ENCODE data around the gene NPTXR. TPM values are rescaled to one million over a fixed set of nuclear protein-coding genes. Genes with fewer than 3 reads are reported as not detected.

NPTXR gene
- total RNA-seq, 1 donor, result 0.86 TPM

- H3K4me3 ChIP-seq (ENCODE audit: low read depth, low read length), result no peak overlapping the region
- DNase-seq (ENCODE audit: low read depth), result peak; percentile 63
- TF ChIP-seq, protein P1, sequence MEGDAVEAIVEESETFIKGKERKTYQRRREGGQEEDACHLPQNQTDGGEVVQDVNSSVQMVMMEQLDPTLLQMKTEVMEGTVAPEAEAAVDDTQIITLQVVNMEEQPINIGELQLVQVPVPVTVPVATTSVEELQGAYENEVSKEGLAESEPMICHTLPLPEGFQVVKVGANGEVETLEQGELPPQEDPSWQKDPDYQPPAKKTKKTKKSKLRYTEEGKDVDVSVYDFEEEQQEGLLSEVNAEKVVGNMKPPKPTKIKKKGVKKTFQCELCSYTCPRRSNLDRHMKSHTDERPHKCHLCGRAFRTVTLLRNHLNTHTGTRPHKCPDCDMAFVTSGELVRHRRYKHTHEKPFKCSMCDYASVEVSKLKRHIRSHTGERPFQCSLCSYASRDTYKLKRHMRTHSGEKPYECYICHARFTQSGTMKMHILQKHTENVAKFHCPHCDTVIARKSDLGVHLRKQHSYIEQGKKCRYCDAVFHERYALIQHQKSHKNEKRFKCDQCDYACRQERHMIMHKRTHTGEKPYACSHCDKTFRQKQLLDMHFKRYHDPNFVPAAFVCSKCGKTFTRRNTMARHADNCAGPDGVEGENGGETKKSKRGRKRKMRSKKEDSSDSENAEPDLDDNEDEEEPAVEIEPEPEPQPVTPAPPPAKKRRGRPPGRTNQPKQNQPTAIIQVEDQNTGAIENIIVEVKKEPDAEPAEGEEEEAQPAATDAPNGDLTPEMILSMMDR (IDR thresholded peaks at IDR 0.05; ENCODE audit: insufficient read depth, low read depth, low read length), result peak; percentile 93
These were observed 25.1 kb upstream of the NPTXR start for GRCh38 chr22:38868886-38869381.

DNA sequence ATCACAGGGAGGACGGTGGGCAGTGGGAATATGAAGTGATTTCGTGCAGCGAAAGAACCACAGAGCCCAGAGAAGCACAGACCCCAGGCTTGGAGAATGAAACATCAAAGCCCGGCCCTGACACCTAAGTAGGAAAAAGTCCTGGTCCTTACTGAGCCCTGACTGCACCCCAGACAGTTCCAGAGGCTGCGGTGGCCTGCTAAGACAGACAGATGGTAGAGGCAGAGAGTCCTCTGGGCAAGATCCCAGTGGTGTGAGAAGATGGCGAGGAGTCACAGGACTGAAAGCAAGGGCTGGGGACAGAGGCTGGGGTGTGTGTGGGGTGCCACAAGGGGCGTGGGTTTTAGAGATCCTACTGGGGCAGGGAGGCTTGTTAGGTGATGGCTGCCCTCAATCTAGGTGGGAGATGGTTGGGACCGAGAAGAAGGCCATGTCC, 24.5 kb upstream of the NPTXR start:
- TF ChIP-seq, protein P1 (IDR thresholded peaks at IDR 0.05; ENCODE audit: insufficient read depth, low read depth, low read length), result no peak
- no peak for DNase-seq (ENCODE audit: low read depth)
- H3K4me3 ChIP-seq (ENCODE audit: low read depth, low read length), result no peak overlapping the region

- no peak for DNase-seq (ENCODE audit: low read depth)
- H3K4me3 ChIP-seq (ENCODE audit: low read depth, low read length), result no peak overlapping the region
- TF ChIP-seq, protein P1 (IDR thresholded peaks at IDR 0.05; ENCODE audit: insufficient read depth, low read depth, low read length), result no peak
These were observed 23.9 kb upstream of the NPTXR start for GRCh38 chr22:38867471-38868285.

DNA sequence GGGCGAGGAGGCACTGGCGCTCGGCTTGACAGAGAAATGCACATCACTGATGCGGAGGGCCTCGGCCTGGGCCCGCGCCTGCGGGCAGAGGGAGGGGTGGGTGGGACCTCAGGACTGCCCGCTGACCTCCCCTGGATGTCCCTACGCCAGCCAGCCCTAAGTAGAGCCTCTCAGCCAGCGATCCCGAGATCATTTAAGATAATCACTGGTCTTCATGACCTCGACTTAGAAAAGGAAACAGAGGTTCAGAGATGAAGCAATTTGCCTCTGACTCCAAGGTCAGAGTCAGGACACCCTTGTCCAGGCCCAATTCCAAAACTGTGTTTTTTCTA, 23.3 kb upstream of the NPTXR start:
- TF ChIP-seq, protein P1 (IDR thresholded peaks at IDR 0.05; ENCODE audit: insufficient read depth, low read depth, low read length), result no peak

DNA sequence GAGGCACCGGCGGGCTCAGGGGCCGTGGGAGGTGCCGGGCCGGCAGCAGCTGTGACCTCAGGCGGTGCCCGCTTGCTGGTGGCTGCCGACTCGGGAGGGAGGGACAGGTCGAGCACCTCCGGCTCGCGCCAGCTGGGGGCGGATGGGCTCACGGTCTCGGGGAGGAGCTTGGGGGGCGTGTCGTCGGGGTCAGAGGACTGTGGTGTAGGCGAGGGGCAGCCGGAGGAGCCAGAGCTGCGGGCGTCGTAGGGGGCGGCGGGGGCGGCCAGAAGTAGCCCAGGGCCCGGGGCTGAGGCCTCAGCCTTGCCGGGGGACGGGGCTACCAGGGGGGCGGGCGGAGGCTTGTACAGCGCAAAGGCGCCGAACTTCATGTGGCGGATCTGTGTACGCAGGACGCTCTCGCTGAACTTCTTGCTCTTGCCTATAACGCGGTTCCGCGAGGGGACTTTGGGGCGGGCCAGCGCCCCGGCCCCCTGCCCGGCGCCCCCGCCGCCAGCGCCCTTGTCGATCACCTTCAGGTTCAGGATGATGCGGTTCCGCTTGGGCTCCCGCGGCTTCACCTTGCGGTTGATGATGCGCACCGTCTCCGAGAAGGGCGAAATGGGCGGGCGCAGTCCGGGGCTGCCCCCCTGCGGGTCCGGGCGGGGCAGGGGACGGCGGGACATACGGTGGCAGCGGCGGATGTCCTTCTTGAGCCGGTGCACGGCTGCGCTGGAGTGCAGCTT, 22.7 kb upstream of the NPTXR start:
- TF ChIP-seq, protein P1 (IDR thresholded peaks at IDR 0.05; ENCODE audit: insufficient read depth, low read depth, low read length), result no peak
- DNase-seq (ENCODE audit: low read depth), result no peak
- no peak overlapping the region for H3K4me3 ChIP-seq (ENCODE audit: low read depth, low read length)

More for the DNA sequence above, 23.3 kb upstream of the NPTXR start:
- H3K4me3 ChIP-seq (ENCODE audit: low read depth, low read length), result no peak overlapping the region
- DNase-seq (ENCODE audit: low read depth), result no peak

GRCh38 chr22:38866024-38866398, 22.2 kb upstream of the NPTXR start:
- TF ChIP-seq, protein P1 (IDR thresholded peaks at IDR 0.05; ENCODE audit: insufficient read depth, low read depth, low read length), result no peak
- no peak overlapping the region for H3K4me3 ChIP-seq (ENCODE audit: low read depth, low read length)
- DNase-seq (ENCODE audit: low read depth), result no peak
